GM21526 (cell line): ENCODE results near the gene TSPAN18.

Experiments
- ATAC-seq: cut with Tn5 transposase; IDR thresholded peaks from one replicate; pipeline ENCODE4 v1.9.1; 2021; ENCODE audit warnings: moderate library complexity; ENCODE audit not compliant: unreplicated experiment, low FRiP score

The TSPAN18 gene

GRCh38 chr11:44859528-44859925 lies 132.8 kb downstream of the TSPAN18 start:
- no peak for ATAC-seq

DNA sequence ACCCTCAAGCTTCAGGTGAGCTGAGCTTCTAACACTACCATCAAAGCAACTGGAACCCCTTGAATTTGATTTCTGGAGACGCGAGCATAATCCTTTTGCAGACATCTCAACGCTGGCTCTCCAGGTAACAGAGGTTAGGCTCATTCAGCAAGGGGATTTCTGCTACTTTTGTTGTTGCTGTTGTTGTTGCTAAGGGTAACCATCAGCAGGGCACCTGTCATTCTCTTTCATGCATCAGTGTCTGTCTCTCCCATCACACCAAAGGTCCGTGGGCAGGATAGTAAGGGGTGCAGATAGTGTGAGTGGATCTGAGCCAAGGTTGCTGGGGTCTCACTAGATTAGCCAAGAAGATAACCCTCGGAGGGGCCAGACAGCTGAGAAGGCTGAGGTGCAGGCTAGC lies 133.6 kb downstream of the TSPAN18 start:
- ATAC-seq: no peak

DNA sequence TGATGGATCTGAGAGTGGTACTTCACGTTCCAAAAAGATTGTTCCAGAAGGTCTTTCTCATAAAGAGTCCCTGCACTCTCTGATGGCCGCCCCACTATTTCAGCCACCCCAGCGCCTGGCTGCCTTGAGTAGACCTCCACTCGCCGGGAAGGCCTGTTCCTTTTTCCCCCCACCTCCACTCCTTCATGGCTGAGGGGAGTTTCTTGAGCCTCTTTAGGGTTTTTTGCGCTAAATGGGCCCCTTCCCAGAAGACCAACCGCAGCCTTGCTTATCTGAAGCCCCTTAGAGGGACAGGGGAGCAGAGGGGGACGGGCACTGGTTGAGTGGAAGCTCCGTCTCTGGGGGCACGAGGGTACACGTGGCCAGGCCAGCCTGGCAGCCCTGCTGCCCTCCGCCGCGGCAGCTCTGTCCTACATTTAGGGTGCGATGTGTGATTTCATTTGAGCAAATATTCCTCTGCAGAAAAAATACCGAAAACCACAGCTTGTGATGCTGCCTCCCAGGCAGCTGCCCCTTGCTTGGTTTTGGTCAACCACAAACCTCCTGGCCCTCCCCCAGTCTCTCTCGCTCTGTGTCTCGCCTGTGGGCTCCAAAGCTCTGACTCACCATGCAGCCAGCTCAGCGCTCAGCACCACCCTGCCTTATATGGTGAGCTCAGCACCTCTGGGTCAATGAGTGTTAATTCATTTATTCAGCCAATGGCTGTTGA lies 135.2 kb downstream of the TSPAN18 start:
- peak; percentile 99 for ATAC-seq

DNA sequence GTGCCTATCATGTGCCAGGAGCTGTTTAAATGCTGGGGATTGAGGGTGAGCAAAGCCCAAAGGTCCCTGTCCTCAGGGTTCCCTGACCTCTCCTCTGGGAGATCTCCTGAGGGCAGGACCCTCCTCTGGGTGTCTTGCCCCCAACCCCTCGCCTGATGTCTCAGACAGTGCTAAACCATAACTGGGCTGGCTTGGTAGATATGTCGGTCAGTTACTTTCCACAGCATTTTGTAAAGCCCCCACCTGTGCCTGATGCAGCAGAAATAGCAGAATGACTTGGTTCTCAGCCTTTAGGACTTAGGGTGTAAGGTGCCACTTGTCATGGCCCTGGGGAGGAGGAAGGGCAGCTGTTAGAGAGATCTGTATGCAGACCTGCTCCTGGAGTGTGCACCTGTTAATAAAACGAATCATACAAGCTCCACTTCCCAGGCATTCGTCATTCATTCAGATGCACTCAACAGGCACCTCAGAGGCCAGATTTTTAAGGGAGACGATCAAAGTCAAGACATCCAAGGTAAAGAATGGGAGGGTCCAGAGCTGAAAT lies 135.9 kb downstream of the TSPAN18 start:
- no peak for ATAC-seq

- no peak for ATAC-seq
Observed at GRCh38 chr11:44863231-44863630, 136.5 kb downstream of the TSPAN18 start.

GRCh38 chr11:44865866-44866272 lies 139.1 kb downstream of the TSPAN18 start:
- no peak for ATAC-seq

DNA sequence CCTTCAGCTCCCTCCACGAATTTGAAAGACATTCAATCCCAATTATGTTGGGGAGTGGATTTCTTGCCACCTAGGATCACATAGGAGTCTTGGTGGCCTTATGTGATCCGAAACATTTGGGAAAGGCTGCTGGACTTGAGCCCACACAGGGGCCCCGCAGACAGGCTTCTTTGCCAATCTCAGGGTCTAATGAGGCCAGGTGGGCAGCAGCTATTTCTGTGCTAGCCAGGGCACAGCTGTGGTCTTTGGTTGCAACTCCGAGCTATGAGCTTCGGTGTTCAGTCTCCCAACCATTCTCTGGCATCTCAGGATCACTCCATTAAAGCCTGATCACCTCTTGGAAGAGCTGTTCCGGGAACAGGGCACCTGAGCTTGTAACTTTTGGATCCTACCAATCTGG lies 139.5 kb downstream of the TSPAN18 start:
- no peak for ATAC-seq

GRCh38 chr11:44868021-44868420 lies 141.3 kb downstream of the TSPAN18 start:
- no peak for ATAC-seq

DNA sequence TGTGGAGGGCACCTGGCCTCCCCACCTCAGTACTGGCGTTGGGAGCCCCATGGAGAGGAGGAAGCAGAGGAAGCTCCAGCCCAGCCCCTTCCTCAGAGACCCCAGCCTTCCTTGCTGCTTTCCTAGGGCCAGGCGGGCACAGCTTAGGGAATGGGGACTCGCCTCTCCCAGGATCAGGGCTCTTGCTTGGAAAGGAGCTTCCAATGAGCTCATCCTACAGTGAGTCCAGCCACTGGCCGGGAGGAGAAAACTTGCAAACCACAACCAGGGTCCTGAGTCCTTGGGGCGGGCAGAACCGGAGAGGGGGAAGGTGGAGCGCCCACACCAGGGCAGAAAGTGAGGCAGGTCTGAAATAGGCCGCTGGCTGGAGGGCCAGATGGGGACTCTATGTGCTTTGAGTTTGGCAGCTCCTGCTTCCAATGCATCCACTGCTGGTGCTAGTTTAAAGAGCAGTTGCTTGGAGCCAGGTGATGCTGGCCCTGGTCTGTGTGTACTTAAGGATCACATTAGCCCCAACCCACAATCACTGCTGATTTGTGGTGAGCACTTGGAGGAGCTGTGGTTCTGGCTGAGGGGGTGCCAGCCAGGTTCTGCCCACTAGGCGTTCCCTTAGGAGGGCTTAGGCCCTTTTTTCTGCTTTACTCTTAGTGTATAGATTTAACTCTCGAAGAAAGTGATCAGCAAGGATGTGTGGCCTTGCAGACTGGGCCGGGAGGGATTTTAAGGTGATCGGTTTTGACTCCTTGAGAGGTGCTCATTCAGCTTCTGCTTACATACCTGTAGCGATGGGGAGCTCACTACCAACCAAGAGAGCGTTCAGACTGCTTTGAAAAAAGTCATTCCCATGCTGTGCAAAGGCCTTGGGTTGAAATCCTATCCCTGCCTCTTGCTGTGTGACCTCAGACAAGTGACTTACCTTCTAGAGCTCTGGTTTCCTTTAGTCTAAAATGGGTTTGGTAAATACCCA lies 142.0 kb downstream of the TSPAN18 start:
- no peak for ATAC-seq

DNA sequence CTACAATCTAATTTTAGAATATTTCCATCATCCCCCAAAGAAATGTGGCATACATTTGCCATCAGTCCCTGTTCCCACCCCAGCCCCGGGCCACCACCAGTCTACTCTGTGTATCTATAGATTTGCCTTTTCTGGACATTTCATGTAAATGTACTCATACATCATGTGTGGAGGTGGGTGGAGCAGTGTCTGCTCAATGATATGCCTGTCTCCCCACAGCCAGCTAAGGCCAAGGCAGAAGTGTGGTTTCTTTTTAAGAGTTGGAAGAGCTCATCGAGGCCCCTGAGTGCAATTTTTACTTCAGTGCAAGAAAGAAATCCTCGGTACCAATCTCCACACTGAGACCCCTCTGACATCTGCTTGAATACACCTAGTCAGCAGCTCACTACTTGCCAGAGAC lies 143.4 kb downstream of the TSPAN18 start:
- no peak for ATAC-seq

GRCh38 chr11:44870615-44871176 lies 143.9 kb downstream of the TSPAN18 start:
- no peak for ATAC-seq

GRCh38 chr11:44871682-44872081 lies 144.9 kb downstream of the TSPAN18 start:
- ATAC-seq: peak; percentile 81

DNA sequence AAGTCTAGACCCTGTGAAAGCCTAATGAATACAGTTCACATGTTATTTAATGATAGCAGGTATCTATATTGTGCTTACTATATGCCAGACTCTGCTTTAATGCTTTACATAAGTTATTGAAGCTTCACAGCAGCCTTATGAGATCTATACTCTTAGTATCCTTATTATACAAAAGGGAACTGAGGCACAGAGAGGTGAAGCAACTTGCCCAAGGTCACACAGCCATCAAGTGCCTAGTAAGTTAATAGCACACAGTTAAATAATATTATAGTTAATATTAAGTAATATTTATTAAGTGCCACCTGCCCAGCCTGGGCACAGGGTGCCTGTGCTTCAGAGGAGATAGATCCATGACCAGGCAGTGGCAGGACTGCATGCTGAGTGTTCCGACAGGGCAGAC lies 145.8 kb downstream of the TSPAN18 start:
- ATAC-seq: no peak

- no peak for ATAC-seq
Observed at GRCh38 chr11:44873537-44873936, 146.8 kb downstream of the TSPAN18 start.

DNA sequence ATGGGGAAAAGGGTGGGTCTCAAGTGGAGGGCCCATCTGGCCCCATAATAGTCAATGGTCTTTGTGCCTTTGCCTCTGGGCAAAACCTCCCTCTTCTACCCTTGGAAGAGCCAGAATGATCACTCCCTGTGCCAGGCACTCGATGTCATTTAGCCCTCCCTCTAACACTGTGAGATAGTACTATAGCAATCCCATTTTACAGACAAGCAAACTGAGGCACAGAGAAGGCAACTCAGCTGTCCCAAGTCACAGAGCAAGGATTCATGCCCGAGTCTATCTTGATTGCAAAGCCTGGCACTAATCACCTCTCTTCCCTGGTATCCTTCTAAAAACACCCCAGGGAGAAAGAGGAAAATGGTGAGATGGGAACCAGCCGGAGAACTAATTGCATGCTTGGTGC lies 147.5 kb downstream of the TSPAN18 start:
- ATAC-seq: no peak

GRCh38 chr11:44875037-44875436 lies 148.3 kb downstream of the TSPAN18 start:
- ATAC-seq: no peak

GRCh38 chr11:44876194-44876723 lies 149.5 kb downstream of the TSPAN18 start:
- no peak for ATAC-seq

DNA sequence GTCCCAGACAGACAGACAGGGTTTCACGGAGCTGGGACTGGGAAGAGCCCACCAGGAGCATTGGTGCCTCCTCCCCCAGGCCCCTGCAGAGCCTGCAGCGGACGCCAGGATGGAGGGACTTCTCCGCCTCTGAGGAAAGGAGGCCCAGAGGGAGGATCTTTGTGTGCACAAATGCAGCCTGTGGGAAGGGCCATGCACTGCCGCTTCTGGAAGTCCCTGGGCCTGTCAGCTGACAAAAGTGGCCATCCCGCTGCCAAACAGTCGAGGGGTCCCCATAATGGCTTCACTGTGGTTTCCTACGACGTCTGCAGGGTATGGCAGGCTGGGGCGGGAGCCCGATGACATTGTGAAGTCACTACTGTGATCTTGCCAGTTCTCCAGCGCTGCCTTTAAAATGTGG lies 150.1 kb downstream of the TSPAN18 start:
- ATAC-seq: no peak

DNA sequence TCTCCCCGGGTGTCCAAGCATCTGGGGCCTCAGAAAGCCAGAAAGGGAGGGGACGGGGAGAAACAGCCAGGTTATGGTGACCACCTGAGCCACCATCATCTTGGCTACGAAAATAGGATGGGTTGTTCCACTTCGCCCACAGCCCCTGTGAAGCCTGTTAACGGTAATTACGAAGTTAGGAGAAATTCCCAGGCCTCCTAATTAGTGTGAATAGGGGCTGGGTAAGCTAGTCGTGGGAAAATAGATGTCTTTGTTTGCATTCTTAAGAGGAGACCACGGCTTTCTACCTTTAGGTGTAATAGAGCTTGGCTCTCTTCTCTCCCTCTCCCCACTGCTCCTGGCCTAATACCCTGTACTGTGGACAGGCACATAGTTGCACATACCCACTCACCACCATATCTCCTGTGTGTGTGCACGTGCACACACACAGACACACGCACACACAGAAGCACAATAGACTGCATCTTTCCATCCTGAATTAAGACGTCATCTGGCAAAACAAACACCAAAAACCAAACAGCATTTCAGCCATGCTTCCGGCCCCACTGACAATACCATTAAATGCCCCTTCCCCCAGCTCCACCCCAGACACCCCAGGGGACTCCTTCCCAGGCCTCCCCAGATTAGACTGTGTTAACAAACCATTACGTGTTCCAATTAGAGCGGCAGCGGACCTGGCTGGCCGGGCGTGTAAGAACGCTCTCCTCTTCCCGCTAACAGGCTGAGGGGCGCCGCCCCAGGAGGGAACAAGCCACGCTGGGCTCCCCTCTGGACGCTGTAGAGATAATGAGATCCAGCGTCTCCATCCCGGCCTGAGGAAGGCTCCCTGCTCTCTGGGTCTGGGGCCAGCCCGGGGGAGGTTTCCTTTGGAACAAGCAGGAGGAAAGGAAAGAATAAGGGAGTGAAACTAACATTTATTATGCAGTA lies 151.1 kb downstream of the TSPAN18 start:
- no peak for ATAC-seq

GRCh38 chr11:44878711-44879110 lies 151.9 kb downstream of the TSPAN18 start:
- ATAC-seq: no peak
